IMR-90 (cell line): Measurements from ENCODE around the gene AKT2. TPM values are rescaled to one million over a fixed set of nuclear protein-coding genes. Genes with fewer than 3 reads are reported as not detected.

Experiments used
- ATAC-seq: fragments of 200-7000 bp; cut with Tn5 transposase; 2 replicates; pipeline ENCODE4 v1.9.1; 2020; ENCODE audit warnings: low read depth, mild to moderate bottlenecking, moderate library complexity
- BruUV-seq: library from RNA; stranded (reverse); fragments of 400-500 nt; replicated peaks from 2 replicates; lab custom pipeline; 2021; lab: Mats Ljungman, UMichigan
- CTCF ChIA-PET: fragments of 300-600 bp; formaldehyde crosslinking; extraction: SDS; loops from one replicate; lab custom pipeline; 2021; ENCODE audit warnings: antibody characterized with exemption; lab: Yijun Ruan, JAX
- POLR2A ChIA-PET: fragments of 300-600 bp; sonication (Branson Sonifier 250); formaldehyde crosslinking; loops from one replicate; lab custom pipeline; 2022; ENCODE audit warnings: antibody characterized with exemption; ENCODE audit not compliant: unreplicated experiment; lab: Charles Lee
- DNase-seq: peaks from one replicate; pipeline ENCODE4 v3.0.0; 2013
- H2AFZ ChIP-seq: replicated peaks from 2 replicates; pipeline ENCODE3; 2013; ENCODE audit warnings: low read length, mild to moderate bottlenecking; ENCODE audit not compliant: poor library complexity
- H2AK5ac ChIP-seq: 2 replicates; pipeline ENCODE4 v1.6.1; 2013; ENCODE audit warnings: low read depth, low read length, inconsistent platforms
- H2AK9ac ChIP-seq: replicated peaks from 2 replicates; pipeline ENCODE3; 2013; ENCODE audit warnings: mild to moderate bottlenecking, low read depth, low read length, moderate library complexity; ENCODE audit not compliant: poor library complexity
- H2BK120ac ChIP-seq: 2 replicates; pipeline ENCODE4 v1.6.1; 2013; ENCODE audit warnings: low read depth, low read length, inconsistent platforms
- H2BK15ac ChIP-seq: 3 replicates; pipeline ENCODE4 v1.6.1; 2013; ENCODE audit warnings: low read depth, low read length, inconsistent platforms
- H2BK20ac ChIP-seq: 2 replicates; pipeline ENCODE4 v1.6.1; 2013; ENCODE audit warnings: low read depth, mild to moderate bottlenecking, inconsistent platforms, low read length, moderate library complexity
- H2BK5ac ChIP-seq: 2 replicates; pipeline ENCODE4 v1.6.1; 2013; ENCODE audit warnings: mild to moderate bottlenecking, low read depth, low read length, inconsistent platforms; ENCODE audit not compliant: poor library complexity, severe bottlenecking
- H3K14ac ChIP-seq: replicated peaks from 2 replicates; pipeline ENCODE4 v1.6.1; 2013; ENCODE audit warnings: low read depth, low read length, inconsistent platforms
- H3K18ac ChIP-seq: 2 replicates; pipeline ENCODE4 v1.6.1; 2013; ENCODE audit warnings: low read depth, low read length, control low read depth
- H3K23ac ChIP-seq: 2 replicates; pipeline ENCODE4 v1.6.1; 2013; ENCODE audit warnings: low read depth, low read length, inconsistent platforms
- H3K27ac ChIP-seq: 2 replicates; pipeline ENCODE4 v1.5.1; 2013; ENCODE audit warnings: mild to moderate bottlenecking, control low read depth, low read length; ENCODE audit not compliant: insufficient read depth
- H3K27me3 ChIP-seq: 2 replicates; pipeline ENCODE4 v1.6.1; 2013; ENCODE audit warnings: low read length; ENCODE audit not compliant: control insufficient read depth, insufficient read depth
- H3K36me3 ChIP-seq: 2 replicates; pipeline ENCODE4 v1.6.1; 2013; ENCODE audit warnings: low read length, mixed read lengths; ENCODE audit not compliant: control insufficient read depth, insufficient read depth
- H3K4ac ChIP-seq: 2 replicates; pipeline ENCODE4 v1.6.1; 2013; ENCODE audit warnings: low read depth, low read length, inconsistent platforms
- H3K4me1 ChIP-seq: 2 replicates; pipeline ENCODE4 v1.6.1; 2013; ENCODE audit warnings: low read length, mixed read lengths; ENCODE audit not compliant: control insufficient read depth, insufficient read depth
- H3K4me2 ChIP-seq: 2 replicates; pipeline ENCODE4 v1.6.1; 2013; ENCODE audit warnings: low read depth, mild to moderate bottlenecking, control low read depth, low read length, moderate library complexity
- H3K4me3 ChIP-seq: 2 replicates; pipeline ENCODE4 v1.5.1; 2013; ENCODE audit warnings: low read depth, mild to moderate bottlenecking, control low read depth, low read length, moderate library complexity; ENCODE audit not compliant: insufficient read depth
- H3K56ac ChIP-seq: 2 replicates; pipeline ENCODE4 v1.6.1; 2013; ENCODE audit warnings: low read length, inconsistent platforms; ENCODE audit not compliant: insufficient read depth; ENCODE audit errors: extremely low read depth
- H3K79me1 ChIP-seq, 2 experiments: 2 replicates each; pipeline ENCODE4 v1.6.1; 2013; ENCODE audit warnings: low read length in 2 of 2, inconsistent platforms in 1 of 2, low read depth in 1 of 2
- H3K9ac ChIP-seq: 2 replicates; pipeline ENCODE4 v1.6.1; 2013; ENCODE audit warnings: low read depth, low read length, control low read depth
- H3K9me1 ChIP-seq: 2 replicates; pipeline ENCODE4 v1.6.1; 2013; ENCODE audit warnings: low read length, inconsistent platforms; ENCODE audit not compliant: insufficient read depth
- H3K9me3 ChIP-seq: 2 replicates; pipeline ENCODE4 v1.6.1; 2013; ENCODE audit warnings: low read length; ENCODE audit not compliant: control insufficient read depth, insufficient read depth
- H4K20me1 ChIP-seq: 2 replicates; pipeline ENCODE4 v1.6.1; 2013; ENCODE audit warnings: low read length, inconsistent platforms; ENCODE audit not compliant: insufficient read depth
- H4K5ac ChIP-seq: 2 replicates; pipeline ENCODE4 v1.6.1; 2013; ENCODE audit warnings: mild to moderate bottlenecking, low read depth, low read length, control low read depth
- H4K8ac ChIP-seq, 2 experiments: 2 replicates each; pipeline ENCODE4 v1.6.1; 2013; ENCODE audit warnings: low read depth in 2 of 2, low read length in 2 of 2, control low read depth in 1 of 2, inconsistent platforms in 1 of 2
- H4K91ac ChIP-seq: 2 replicates; pipeline ENCODE4 v1.6.1; 2013; ENCODE audit warnings: low read depth, low read length, inconsistent platforms; ENCODE audit not compliant: insufficient read depth
- BHLHE40 ChIP-seq: fragments of 150-350 bp; IDR thresholded peaks from 2 replicates; pipeline ENCODE4 v1.6.1; 2016; ENCODE audit warnings: mild to moderate bottlenecking, low read depth, low read length
- CEBPB ChIP-seq: IDR thresholded peaks from 2 replicates; pipeline ENCODE4 v1.6.1; 2012; ENCODE audit warnings: low read depth, low read length, improper control_type of control experiment
- CHD1 ChIP-seq: IDR thresholded peaks from 2 replicates; pipeline ENCODE4 v1.6.1; 2012; ENCODE audit warnings: low read depth, low read length, improper control_type of control experiment
- FOS ChIP-seq: fragments of 150-350 bp; IDR thresholded peaks from 2 replicates; pipeline ENCODE4 v1.6.1; 2016; ENCODE audit warnings: low read depth, low read length
- MAFK ChIP-seq: IDR thresholded peaks from 2 replicates; pipeline ENCODE4 v1.6.1; 2012; ENCODE audit warnings: low read depth, low read length, improper control_type of control experiment
- MAZ ChIP-seq: IDR thresholded peaks from 2 replicates; pipeline ENCODE4 v1.6.1; 2012; ENCODE audit warnings: low read depth, mild to moderate bottlenecking, low read length, improper control_type of control experiment, moderate library complexity, borderline replicate concordance
- MXI1 ChIP-seq: IDR thresholded peaks from 2 replicates; pipeline ENCODE4 v1.6.1; 2012; ENCODE audit warnings: low read depth, mild to moderate bottlenecking, low read length, moderate library complexity, borderline replicate concordance
- NFE2L2 ChIP-seq: fragments of 150-350 bp; IDR thresholded peaks from 2 replicates; pipeline ENCODE4 v1.6.1; 2016; ENCODE audit warnings: low read depth, mild to moderate bottlenecking, low read length
- POLR2A ChIP-seq: IDR thresholded peaks from 2 replicates; pipeline ENCODE4 v1.6.1; 2012; ENCODE audit warnings: mild to moderate bottlenecking, low read depth, low read length
- RCOR1 ChIP-seq: IDR thresholded peaks from 2 replicates; pipeline ENCODE4 v1.6.1; 2012; ENCODE audit warnings: mild to moderate bottlenecking, low read length, improper control_type of control experiment; ENCODE audit not compliant: insufficient replicate concordance
- RFX5 ChIP-seq: IDR thresholded peaks from 2 replicates; pipeline ENCODE4 v1.8.0; 2012; ENCODE audit warnings: low read depth, mild to moderate bottlenecking, low read length, moderate library complexity
- SMC3 ChIP-seq: fragments of 150-350 bp; IDR thresholded peaks from 2 replicates; pipeline ENCODE4 v1.6.1; 2016; ENCODE audit warnings: low read depth, mild to moderate bottlenecking, antibody characterized with exemption, low read length, moderate library complexity
- WGBS, 2 experiments: methylation state at CpG; one replicate each; pipeline versions ENCODE4 v1.1.5 to v1.1.7; 2013; ENCODE audit warnings: missing lambda C conversion rate in 2 of 2; ENCODE audit not compliant: insufficient read length in 1 of 2; ENCODE audit errors: extremely low coverage in 2 of 2; 5-methylcytosine and 5-hydroxymethylcytosine counted together
- dilution Hi-C: fragments of 300-500 bp; cut with HindIII; formaldehyde crosslinking; loops from one replicate; pipeline ENCODE4 v1.14.3; 2018; ENCODE audit warnings: low sequenced_read_pairs; ENCODE audit not compliant: unreplicated experiment
- in situ Hi-C: fragments of 300-500 bp; cut with MboI; formaldehyde crosslinking; loops from 3 replicates; pipeline ENCODE4 v1.14.3; 2019; ENCODE audit warnings: low sequenced_read_pairs, inconsistent platforms, mixed read lengths
- intact Hi-C: fragments of 100-400 bp; cut with micrococcal nuclease; formaldehyde crosslinking; loops from 2 replicates; pipeline ENCODE4 v1.10.0; 2022
- polyA plus RNA-seq, 3 experiments: library from polyadenylated mRNA; depleted of rRNA; stranded (reverse); fragments of >200 nt; gene quantifications; 2 replicates each; pipeline ENCODE4 v1.2.3, GENCODE V29; 2012; ENCODE audit warnings: low replicate concordance in 1 of 3
- total RNA-seq: library from RNA; depleted of rRNA; stranded (reverse); fragments of >200 nt; gene quantifications from 2 replicates; pipeline ENCODE4 v1.2.3, GENCODE V29; 2012
- TF ChIP-seq, protein P1 (sequence below): conservative IDR thresholded peaks from 2 replicates; pipeline ENCODE4 v1.5.1; 2012; ENCODE audit warnings: mild to moderate bottlenecking, low read depth, low read length, improper control_type of control experiment
- TF ChIP-seq, protein P2 (sequence below): fragments of 150-350 bp; IDR thresholded peaks from 2 replicates; pipeline ENCODE4 v1.6.1; 2017; ENCODE audit warnings: mild to moderate bottlenecking, antibody characterized with exemption, low read length, low read depth
- TF ChIP-seq, protein P3 (sequence below): fragments of 150-350 bp; IDR thresholded peaks from 2 replicates; pipeline ENCODE4 v1.6.1; 2016; ENCODE audit warnings: low read depth, mild to moderate bottlenecking, low read length, moderate library complexity, borderline replicate concordance

The AKT2 gene
- total and polyA plus RNA-seq, 2 of the 4 experiments (the other 2 are of a cell fraction) = 61.5 to 104 TPM

DNA sequence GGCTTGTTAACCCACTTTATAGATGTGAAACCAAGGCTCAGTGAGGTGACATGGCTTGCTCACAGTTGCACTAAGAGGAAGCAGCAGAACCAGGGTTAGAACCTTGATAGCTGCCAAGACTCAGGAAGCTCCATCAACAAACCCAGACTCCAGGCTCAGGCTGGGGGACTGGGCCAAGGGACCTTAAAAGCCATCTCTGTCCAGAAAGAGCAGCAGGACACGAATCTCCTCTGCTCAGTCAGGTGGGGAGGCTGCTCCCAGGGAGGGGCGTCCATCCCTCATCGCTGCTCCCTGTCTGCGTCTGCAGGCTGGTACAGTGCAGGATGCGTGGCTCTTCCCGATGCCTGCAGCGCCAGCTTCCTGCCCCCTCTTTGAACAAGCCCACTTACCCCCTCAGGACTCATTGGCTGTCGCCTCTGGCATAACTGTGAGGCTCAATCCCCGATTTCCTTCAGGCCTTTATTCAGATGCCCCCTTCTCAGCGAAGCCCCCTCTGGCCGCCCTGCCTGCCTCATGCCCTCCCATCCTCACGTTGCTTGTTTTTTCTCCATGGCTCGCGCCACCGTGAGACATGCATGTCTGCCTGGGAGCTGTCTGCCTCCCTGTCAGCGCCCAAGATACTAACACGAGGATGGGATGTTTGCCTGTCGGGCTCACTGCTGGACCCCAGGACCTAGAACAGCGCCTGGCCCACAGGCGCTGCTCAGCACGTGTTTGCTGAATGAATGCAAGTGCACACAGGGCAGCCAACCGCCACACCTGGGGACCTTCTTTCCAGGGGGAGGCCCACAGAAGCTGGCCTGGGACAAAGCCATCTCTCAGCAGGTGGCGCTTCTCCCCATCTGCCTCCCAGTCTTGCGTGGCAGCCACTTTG lies 21.5 kb downstream of the AKT2 start:
- Histone ChIP-seq H3K4ac (no peak overlapping the region), H3K56ac (no peak overlapping the region), H2BK20ac (no peak overlapping the region), H3K9ac (no peak overlapping the region), H3K9me3 (no peaks in the 10 kb centered on the region), H2AK5ac (no peak overlapping the region), H3K79me1 (peaks cover 19 to 86% of the 10 kb centered on the region in 2 experiments), H3K27me3 (no peaks in the 10 kb centered on the region), H4K5ac (no peak overlapping the region), H3K27ac (no peak overlapping the region), H3K4me2 (no peak overlapping the region), H2AK9ac (no peak overlapping the region), H4K8ac (no peak overlapping the region), H2AFZ (no peak overlapping the region), H3K4me3 (no peak overlapping the region), H3K23ac (no peak overlapping the region), H3K4me1 (peaks cover 5% of the 10 kb centered on the region), H2BK120ac (no peak overlapping the region), H2BK15ac (no peak overlapping the region), H3K9me1 (peaks cover 21% of the 10 kb centered on the region), H3K14ac (no peak overlapping the region), H3K36me3 (peaks cover 24% of the 10 kb centered on the region), H4K20me1 (peaks cover 73% of the 10 kb centered on the region), H3K18ac (no peak overlapping the region), H2BK5ac (no peak overlapping the region), H4K91ac (no peak overlapping the region)
- ATAC-seq (no peak), DNase-seq (no peak)
- CTCF ChIA-PET = no interaction called here
- 90% methylated on average over 20 of the region's 24 CpGs; no CpG with 5 or more reads in 1 of the 2 experiments for WGBS, 2 experiments
- POLR2A ChIA-PET = no interaction called here
- dilution Hi-C loops = no loop called here
- intact Hi-C loops = no loop called here
- in situ Hi-C loops = no loop called here
- BruUV-seq = no TSS peak
- TF ChIP-seq, protein P1, sequence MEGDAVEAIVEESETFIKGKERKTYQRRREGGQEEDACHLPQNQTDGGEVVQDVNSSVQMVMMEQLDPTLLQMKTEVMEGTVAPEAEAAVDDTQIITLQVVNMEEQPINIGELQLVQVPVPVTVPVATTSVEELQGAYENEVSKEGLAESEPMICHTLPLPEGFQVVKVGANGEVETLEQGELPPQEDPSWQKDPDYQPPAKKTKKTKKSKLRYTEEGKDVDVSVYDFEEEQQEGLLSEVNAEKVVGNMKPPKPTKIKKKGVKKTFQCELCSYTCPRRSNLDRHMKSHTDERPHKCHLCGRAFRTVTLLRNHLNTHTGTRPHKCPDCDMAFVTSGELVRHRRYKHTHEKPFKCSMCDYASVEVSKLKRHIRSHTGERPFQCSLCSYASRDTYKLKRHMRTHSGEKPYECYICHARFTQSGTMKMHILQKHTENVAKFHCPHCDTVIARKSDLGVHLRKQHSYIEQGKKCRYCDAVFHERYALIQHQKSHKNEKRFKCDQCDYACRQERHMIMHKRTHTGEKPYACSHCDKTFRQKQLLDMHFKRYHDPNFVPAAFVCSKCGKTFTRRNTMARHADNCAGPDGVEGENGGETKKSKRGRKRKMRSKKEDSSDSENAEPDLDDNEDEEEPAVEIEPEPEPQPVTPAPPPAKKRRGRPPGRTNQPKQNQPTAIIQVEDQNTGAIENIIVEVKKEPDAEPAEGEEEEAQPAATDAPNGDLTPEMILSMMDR = no peak
- TF ChIP-seq MXI1 = no peak
- TF ChIP-seq, protein P2, sequence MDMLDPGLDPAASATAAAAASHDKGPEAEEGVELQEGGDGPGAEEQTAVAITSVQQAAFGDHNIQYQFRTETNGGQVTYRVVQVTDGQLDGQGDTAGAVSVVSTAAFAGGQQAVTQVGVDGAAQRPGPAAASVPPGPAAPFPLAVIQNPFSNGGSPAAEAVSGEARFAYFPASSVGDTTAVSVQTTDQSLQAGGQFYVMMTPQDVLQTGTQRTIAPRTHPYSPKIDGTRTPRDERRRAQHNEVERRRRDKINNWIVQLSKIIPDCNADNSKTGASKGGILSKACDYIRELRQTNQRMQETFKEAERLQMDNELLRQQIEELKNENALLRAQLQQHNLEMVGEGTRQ = no peak
- TF ChIP-seq BHLHE40 = no peak
- TF ChIP-seq NFE2L2 = no peak
- TF ChIP-seq RFX5 = no peak
- TF ChIP-seq, protein P3, sequence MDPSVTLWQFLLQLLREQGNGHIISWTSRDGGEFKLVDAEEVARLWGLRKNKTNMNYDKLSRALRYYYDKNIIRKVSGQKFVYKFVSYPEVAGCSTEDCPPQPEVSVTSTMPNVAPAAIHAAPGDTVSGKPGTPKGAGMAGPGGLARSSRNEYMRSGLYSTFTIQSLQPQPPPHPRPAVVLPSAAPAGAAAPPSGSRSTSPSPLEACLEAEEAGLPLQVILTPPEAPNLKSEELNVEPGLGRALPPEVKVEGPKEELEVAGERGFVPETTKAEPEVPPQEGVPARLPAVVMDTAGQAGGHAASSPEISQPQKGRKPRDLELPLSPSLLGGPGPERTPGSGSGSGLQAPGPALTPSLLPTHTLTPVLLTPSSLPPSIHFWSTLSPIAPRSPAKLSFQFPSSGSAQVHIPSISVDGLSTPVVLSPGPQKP = no peak
- no peak for TF ChIP-seq CEBPB
- no peak for TF ChIP-seq MAZ
- TF ChIP-seq RCOR1 = no peak
- no peak for TF ChIP-seq MAFK
- no peak for TF ChIP-seq FOS
- no peak for TF ChIP-seq POLR2A
- TF ChIP-seq CHD1 = no peak
- TF ChIP-seq SMC3 = no peak
